Cardiac muscle cell (in vitro differentiated cells and primary cell): ENCODE data around the gene CAMSAP1. TPM values are rescaled to one million over a fixed set of nuclear protein-coding genes. Genes with fewer than 3 reads are reported as not detected.
"Not testable (repeated sequence)": the region's sequence is repeated elsewhere in the genome, so short reads cannot be mapped to it uniquely, and the experiment has no call there.

ENCODE experiments used
- DNase-seq, 2 donors: peaks; one replicate each; pipeline versions ENCODE4 v3.0.0 to v3.0.0-alpha.2; 2010 to 2017; ENCODE audit warnings: low read depth in 1 of 2, low spot score in 1 of 2
- H3K27ac ChIP-seq: fragments of 200-600 bp; sonication (generic); 2 replicates; pipeline ENCODE4 v1.5.1; 2016
- H3K27me3 ChIP-seq: fragments of 200-600 bp; sonication (generic); 2 replicates; pipeline ENCODE4 v1.6.0; 2016; ENCODE audit warnings: control low read depth
- H3K36me3 ChIP-seq: fragments of 200-600 bp; sonication (generic); 2 replicates; pipeline ENCODE4 v1.5.1; 2016; ENCODE audit warnings: control low read depth
- H3K4me1 ChIP-seq: fragments of 200-600 bp; sonication (generic); 2 replicates; pipeline ENCODE4 v1.8.1; 2017; ENCODE audit warnings: low read depth, mild to moderate bottlenecking, mixed run types
- H3K4me3 ChIP-seq: fragments of 200-600 bp; sonication (generic); 2 replicates; pipeline ENCODE4 v1.5.1; 2016; ENCODE audit warnings: mild to moderate bottlenecking
- H3K9me3 ChIP-seq: fragments of 200-600 bp; sonication (generic); 2 replicates; pipeline ENCODE4 v1.5.1; 2017; ENCODE audit warnings: low read depth, mild to moderate bottlenecking, control low read depth
- polyA plus RNA-seq: library from polyadenylated mRNA; unstranded; fragments of >200 nt; fragmentation: Nextera tagmentation; extraction: Ambion mirVana; gene quantifications from 2 replicates; pipeline ENCODE4 v1.2.1, GENCODE V29; 2016
- total RNA-seq: library from RNA; depleted of rRNA; stranded (reverse); fragments of >200 nt; gene quantifications from 2 replicates; pipeline ENCODE4 v1.2.3, GENCODE V29; 2016
- TF ChIP-seq, protein P1 (sequence below): IDR thresholded peaks from 2 replicates; pipeline ENCODE4 v1.5.1; 2012; ENCODE audit warnings: low read depth, mild to moderate bottlenecking, low read length

CAMSAP1 gene
- total and polyA plus RNA-seq, 2 experiments from 2014 or later, result 7.8 to 64.1 TPM

DNA sequence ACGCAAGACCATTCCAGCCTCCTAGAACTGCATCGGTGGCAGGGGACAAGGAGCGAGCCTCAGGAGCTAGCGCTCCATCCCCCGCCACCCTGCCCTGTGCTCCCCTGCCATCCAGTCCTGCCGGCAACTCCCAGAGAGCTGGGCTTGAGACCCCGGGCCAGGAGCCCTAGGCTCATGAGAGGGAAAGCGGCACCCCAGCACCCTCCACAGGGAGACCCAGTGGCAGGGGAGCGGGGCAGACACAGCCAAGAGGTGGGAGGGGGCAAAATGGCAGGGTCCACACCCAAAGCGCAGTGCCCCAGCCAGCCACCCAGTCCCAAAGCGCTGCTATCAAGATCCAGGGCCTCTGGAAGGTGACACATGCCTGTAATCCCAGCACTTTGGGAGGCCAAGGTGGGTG, 41.1 kb upstream of the CAMSAP1 start:
- H3K9me3 ChIP-seq, result no peaks in the 10 kb centered on the region
- peaks cover 28% of the 10 kb centered on the region for H3K36me3 ChIP-seq
- no peak overlapping the region for H3K27ac ChIP-seq
- no peak for DNase-seq
- H3K4me1 ChIP-seq, result no peaks in the 10 kb centered on the region
- TF ChIP-seq, protein P1, sequence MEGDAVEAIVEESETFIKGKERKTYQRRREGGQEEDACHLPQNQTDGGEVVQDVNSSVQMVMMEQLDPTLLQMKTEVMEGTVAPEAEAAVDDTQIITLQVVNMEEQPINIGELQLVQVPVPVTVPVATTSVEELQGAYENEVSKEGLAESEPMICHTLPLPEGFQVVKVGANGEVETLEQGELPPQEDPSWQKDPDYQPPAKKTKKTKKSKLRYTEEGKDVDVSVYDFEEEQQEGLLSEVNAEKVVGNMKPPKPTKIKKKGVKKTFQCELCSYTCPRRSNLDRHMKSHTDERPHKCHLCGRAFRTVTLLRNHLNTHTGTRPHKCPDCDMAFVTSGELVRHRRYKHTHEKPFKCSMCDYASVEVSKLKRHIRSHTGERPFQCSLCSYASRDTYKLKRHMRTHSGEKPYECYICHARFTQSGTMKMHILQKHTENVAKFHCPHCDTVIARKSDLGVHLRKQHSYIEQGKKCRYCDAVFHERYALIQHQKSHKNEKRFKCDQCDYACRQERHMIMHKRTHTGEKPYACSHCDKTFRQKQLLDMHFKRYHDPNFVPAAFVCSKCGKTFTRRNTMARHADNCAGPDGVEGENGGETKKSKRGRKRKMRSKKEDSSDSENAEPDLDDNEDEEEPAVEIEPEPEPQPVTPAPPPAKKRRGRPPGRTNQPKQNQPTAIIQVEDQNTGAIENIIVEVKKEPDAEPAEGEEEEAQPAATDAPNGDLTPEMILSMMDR, result no peak
- no peaks in the 10 kb centered on the region for H3K27me3 ChIP-seq
- H3K4me3 ChIP-seq, result no peak overlapping the region

GRCh38 chr9:135947582-135947981, 40.2 kb upstream of the CAMSAP1 start:
- no peaks in the 10 kb centered on the region for H3K9me3 ChIP-seq
- no peaks in the 10 kb centered on the region for H3K4me1 ChIP-seq
- H3K4me3 ChIP-seq, result no peak overlapping the region
- DNase-seq, result no peak
- no peaks in the 10 kb centered on the region for H3K27me3 ChIP-seq
- H3K36me3 ChIP-seq, result peaks cover 29% of the 10 kb centered on the region
- no peak overlapping the region for H3K27ac ChIP-seq
- TF ChIP-seq, protein P1, result no peak

DNA sequence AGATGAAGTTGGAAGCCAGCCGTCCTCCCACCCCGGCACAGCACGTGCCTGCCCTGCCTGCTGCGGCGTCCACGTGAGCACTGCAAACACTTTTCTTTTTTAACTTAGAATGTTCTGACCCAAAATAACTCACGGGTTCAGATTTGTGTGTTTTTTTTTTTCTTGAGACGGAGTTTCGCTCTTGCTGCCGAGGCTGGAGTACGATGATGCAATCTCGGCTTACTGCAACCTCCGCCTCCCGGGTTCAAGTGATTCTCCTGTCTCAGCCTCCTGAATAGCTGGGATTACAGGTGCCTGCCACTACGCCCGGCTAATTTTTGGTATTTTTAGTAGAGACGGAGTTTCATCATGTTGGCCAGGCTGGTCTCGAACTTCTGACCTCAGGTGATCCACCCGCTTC, 39.8 kb upstream of the CAMSAP1 start:
- not testable (repeated sequence) for H3K9me3 ChIP-seq, H3K27me3 ChIP-seq, H3K27ac ChIP-seq, H3K4me3 ChIP-seq, H3K4me1 ChIP-seq, DNase-seq
- H3K36me3 ChIP-seq, result peaks cover 24% of the 10 kb centered on the region

DNA sequence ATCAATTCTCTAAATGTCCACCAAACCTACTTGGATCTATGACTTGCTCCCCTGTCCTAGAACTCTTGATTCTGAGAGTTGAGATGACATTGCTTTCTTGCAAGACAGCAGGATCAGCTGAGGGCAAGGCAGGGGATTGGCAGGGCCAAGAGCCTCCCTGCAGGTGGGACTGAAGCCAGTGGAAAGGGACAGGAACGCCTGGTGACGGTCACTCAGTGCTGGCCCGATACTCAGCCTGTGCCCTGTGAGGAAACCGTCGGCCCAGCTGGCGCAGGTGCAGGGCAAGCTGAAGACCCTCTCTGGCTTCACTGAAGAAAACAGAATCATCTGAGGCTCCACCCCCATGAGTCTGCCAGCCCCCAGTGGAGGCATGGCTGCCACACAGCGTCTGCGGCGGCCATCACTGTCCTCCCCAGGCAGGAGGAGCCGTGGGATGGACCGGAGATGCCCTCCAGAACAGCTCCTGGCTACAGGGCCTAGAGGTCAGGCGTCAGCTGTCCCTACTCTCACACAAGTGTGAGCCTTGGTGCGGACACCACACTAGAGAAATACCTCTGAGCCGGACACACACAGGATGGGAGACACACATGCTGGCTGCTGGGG, 39.1 kb upstream of the CAMSAP1 start:
- H3K4me1 ChIP-seq, result no peaks in the 10 kb centered on the region
- H3K9me3 ChIP-seq, result no peaks in the 10 kb centered on the region
- peaks cover 23% of the 10 kb centered on the region for H3K36me3 ChIP-seq
- H3K27me3 ChIP-seq, result no peaks in the 10 kb centered on the region
- H3K4me3 ChIP-seq, result no peak overlapping the region
- TF ChIP-seq, protein P1, result no peak
- H3K27ac ChIP-seq, result no peak overlapping the region
- DNase-seq, result no peak

DNA sequence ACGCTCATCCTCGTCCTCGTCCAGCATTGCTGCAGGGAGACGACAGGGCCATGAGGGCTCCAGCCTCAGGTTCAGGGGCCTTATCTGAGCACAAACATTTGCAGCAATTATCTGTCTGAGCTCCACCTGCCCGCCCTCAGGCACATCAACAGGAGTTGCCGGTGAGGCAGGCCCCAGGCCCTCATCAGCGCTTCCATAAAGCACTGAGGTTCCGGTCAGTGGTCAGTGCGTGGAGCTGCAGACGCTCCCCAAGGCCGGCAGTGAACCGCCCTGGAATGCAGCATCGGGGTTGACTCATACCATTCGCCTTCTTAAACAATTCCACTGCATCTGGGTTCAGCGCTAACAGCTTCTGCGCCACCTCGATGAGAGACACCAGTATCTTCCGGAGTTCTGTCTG, 38.6 kb upstream of the CAMSAP1 start:
- Histone ChIP-seq H3K27ac (no peak overlapping the region), H3K4me3 (no peak overlapping the region), H3K4me1 (no peaks in the 10 kb centered on the region), H3K9me3 (no peaks in the 10 kb centered on the region), H3K36me3 (peaks cover 23% of the 10 kb centered on the region), H3K27me3 (no peaks in the 10 kb centered on the region)
- TF ChIP-seq, protein P1, result no peak
- no peak for DNase-seq

GRCh38 chr9:135944444-135945252, 37.3 kb upstream of the CAMSAP1 start:
- Histone ChIP-seq H3K27ac (no peak overlapping the region), H3K27me3 (no peaks in the 10 kb centered on the region), H3K4me1 (no peaks in the 10 kb centered on the region), H3K36me3 (peaks cover 23% of the 10 kb centered on the region), H3K9me3 (no peaks in the 10 kb centered on the region), H3K4me3 (no peak overlapping the region)
- TF ChIP-seq, protein P1, result no peak
- no peak for DNase-seq

GRCh38 chr9:135943604-135944003, 36.3 kb upstream of the CAMSAP1 start:
- not testable (repeated sequence) for H3K9me3 ChIP-seq, H3K4me3 ChIP-seq, DNase-seq, H3K27me3 ChIP-seq, H3K27ac ChIP-seq, H3K4me1 ChIP-seq
- H3K36me3 ChIP-seq, result peaks cover 23% of the 10 kb centered on the region
